B cell (primary cell): Measurements from ENCODE around the gene KCNK4. TPM values are rescaled to one million over a fixed set of nuclear protein-coding genes. Genes with fewer than 3 reads are reported as not detected.
A peak's percentile ranks its signal among the peaks of the same experiment; 100 is the strongest.

Source experiments
- ATAC-seq: fragments of 200-7000 bp; cut with Tn5 transposase; one replicate; pipeline ENCODE4 v1.10.0; 2021; ENCODE audit warnings: low read depth, mild to moderate bottlenecking, moderate number of reproducible peaks, moderate library complexity
- CTCF ChIA-PET: fragments of 350-600 bp; sonication (Branson Sonifier 250); formaldehyde crosslinking; loops from one replicate; lab custom pipeline; 2021; ENCODE audit warnings: antibody characterized with exemption, inconsistent platforms; lab: Charles Lee
- POLR2A ChIA-PET: fragments of 350-600 bp; sonication (Branson Sonifier 250); formaldehyde crosslinking; loops from one replicate; lab custom pipeline; 2021; ENCODE audit warnings: antibody characterized with exemption; lab: Charles Lee
- DNase-seq: peaks from one replicate; pipeline ENCODE4 v3.0.0; 2013
- H2AFZ ChIP-seq: 2 replicates; pipeline ENCODE4 v1.6.1; 2012; ENCODE audit warnings: mild to moderate bottlenecking, low read depth, low read length; ENCODE audit not compliant: insufficient read depth, poor library complexity, severe bottlenecking
- H3K27ac ChIP-seq, 2 donors: 1 replicate in 1 of 2; 2 replicates in 1 of 2; pipeline ENCODE4 v1.5.1; 2012 to 2013; ENCODE audit warnings: low read length in 2 of 2, mild to moderate bottlenecking in 2 of 2, moderate library complexity in 1 of 2
- H3K27me3 ChIP-seq, 4 experiments: fragments of 200-600 bp in 1 of 4; sonication (generic) in 1 of 4; replicated peaks in 1 of 4; 1 replicate in 2 of 4; 2 replicates in 2 of 4; pipeline versions ENCODE4 v1.6.1 to v1.7.0; 2013 to 2016; ENCODE audit warnings: low read length in 3 of 4, mild to moderate bottlenecking in 2 of 4, mixed read lengths in 1 of 4, moderate library complexity in 1 of 4; ENCODE audit not compliant: insufficient read depth in 4 of 4, control insufficient read depth in 3 of 4; ENCODE audit errors: control extremely low read depth in 1 of 4
- H3K36me3 ChIP-seq, 2 experiments: replicated peaks in 1 of 2; 1 replicate in 1 of 2; 2 replicates in 1 of 2; pipeline versions ENCODE4 v1.6.1 to v1.7.1; 2013; ENCODE audit warnings: low read length in 1 of 2; ENCODE audit not compliant: insufficient read depth in 2 of 2, control insufficient read depth in 1 of 2; ENCODE audit errors: control extremely low read depth in 1 of 2, extremely low read depth in 1 of 2
- H3K4me1 ChIP-seq, 2 donors: fragments of 200-600 bp in 1 of 2; sonication (generic) in 1 of 2; 1 replicate in 1 of 2; 2 replicates in 1 of 2; pipeline versions ENCODE4 v1.5.1 to v1.6.1; 2013 to 2017; ENCODE audit warnings: low read length in 2 of 2; ENCODE audit not compliant: control insufficient read depth in 2 of 2, insufficient read depth in 2 of 2
- H3K4me2 ChIP-seq: replicated peaks from 2 replicates; pipeline ENCODE3; 2012; ENCODE audit warnings: mild to moderate bottlenecking, low read depth, low read length; ENCODE audit not compliant: poor library complexity, severe bottlenecking
- H3K4me3 ChIP-seq, 5 experiments: fragments of 200-600 bp in 1 of 5; sonication (generic) in 1 of 5; 1 replicate in 3 of 5; 2 replicates in 2 of 5; pipeline versions ENCODE4 v1.5.1 to v1.7.0; 2011 to 2016; ENCODE audit warnings: low read length in 4 of 5, mild to moderate bottlenecking in 4 of 5, low read depth in 2 of 5, control low read depth in 1 of 5, moderate library complexity in 1 of 5; ENCODE audit not compliant: insufficient read depth in 1 of 5; ENCODE audit errors: control extremely low read depth in 1 of 5, extremely low read depth in 1 of 5
- H3K79me2 ChIP-seq: fragments of 200-600 bp; sonication (generic); one replicate; pipeline ENCODE4 v1.6.0; 2016; ENCODE audit warnings: low read length; ENCODE audit not compliant: control insufficient read depth, insufficient read depth
- H3K9ac ChIP-seq: fragments of 200-600 bp; sonication (generic); 2 replicates; pipeline ENCODE4 v1.6.1; 2017; ENCODE audit warnings: mild to moderate bottlenecking, low read length, moderate library complexity
- H3K9me3 ChIP-seq, 3 donors: one replicate each; pipeline versions ENCODE4 v1.6.1 to v1.7.1; 2013; ENCODE audit warnings: low read length in 2 of 3; ENCODE audit not compliant: control insufficient read depth in 2 of 3, insufficient read depth in 1 of 3; ENCODE audit errors: control extremely low read depth in 1 of 3
- H4K20me1 ChIP-seq: 2 replicates; pipeline ENCODE4 v1.6.0; 2012; ENCODE audit warnings: mild to moderate bottlenecking, low read length; ENCODE audit not compliant: insufficient read depth, control insufficient read depth, poor library complexity, severe bottlenecking
- H3K27ac Mint-ChIP-seq: one replicate; pipeline ENCODE4 v1.8.0; 2021; ENCODE audit warnings: mixed read lengths
- H3K27me3 Mint-ChIP-seq: one replicate; pipeline ENCODE4 v1.8.0; 2021; ENCODE audit warnings: mixed read lengths
- H3K4me1 Mint-ChIP-seq: one replicate; pipeline ENCODE4 v1.8.0; 2021; ENCODE audit warnings: mixed read lengths
- H3K4me3 Mint-ChIP-seq: one replicate; pipeline ENCODE4 v1.8.0; 2021; ENCODE audit warnings: mixed read lengths
- H3K9me3 Mint-ChIP-seq: one replicate; pipeline ENCODE4 v1.8.0; 2022; ENCODE audit warnings: mixed read lengths; ENCODE audit not compliant: insufficient read depth
- EZH2 ChIP-seq: IDR thresholded peaks from 2 replicates; pipeline ENCODE4 v1.6.1; 2012; ENCODE audit warnings: borderline replicate concordance, low read depth, mild to moderate bottlenecking, moderate library complexity, low read length; ENCODE audit not compliant: insufficient read depth, poor library complexity, severe bottlenecking
- WGBS: methylation state at CpG from one replicate; pipeline ENCODE4 v1.1.5; 2013; ENCODE audit warnings: missing lambda C conversion rate; ENCODE audit not compliant: insufficient coverage; 5-methylcytosine and 5-hydroxymethylcytosine counted together
- intact Hi-C: fragments of 100-400 bp; cut with micrococcal nuclease; formaldehyde crosslinking; loops from one replicate; pipeline ENCODE4 v1.10.0; 2022
- polyA plus RNA-seq: library from polyadenylated mRNA; depleted of rRNA; stranded (reverse); fragments of >200 nt; gene quantifications from 2 replicates; pipeline ENCODE4 v1.2.3, GENCODE V29; 2012
- total RNA-seq, 2 donors: library from RNA; stranded (reverse); fragments of 120-200 nt in 1 of 2; gene quantifications; 1 replicate in 1 of 2; 2 replicates in 1 of 2; pipeline versions ENCODE4 v1.2.3 to v1.2.4, GENCODE V29; 2013 to 2022
- TF ChIP-seq, protein P1 (sequence below): fragments of 200-600 bp; IDR thresholded peaks from one replicate; pipeline ENCODE4 v1.8.0; 2022; ENCODE audit warnings: antibody characterized with exemption, mild to moderate bottlenecking

Gene KCNK4
- total and polyA plus RNA-seq, 2 donors (not counting 1 experiment from before 2014, with no cell fraction given), result 0.32 TPM; not detected in 1

DNA sequence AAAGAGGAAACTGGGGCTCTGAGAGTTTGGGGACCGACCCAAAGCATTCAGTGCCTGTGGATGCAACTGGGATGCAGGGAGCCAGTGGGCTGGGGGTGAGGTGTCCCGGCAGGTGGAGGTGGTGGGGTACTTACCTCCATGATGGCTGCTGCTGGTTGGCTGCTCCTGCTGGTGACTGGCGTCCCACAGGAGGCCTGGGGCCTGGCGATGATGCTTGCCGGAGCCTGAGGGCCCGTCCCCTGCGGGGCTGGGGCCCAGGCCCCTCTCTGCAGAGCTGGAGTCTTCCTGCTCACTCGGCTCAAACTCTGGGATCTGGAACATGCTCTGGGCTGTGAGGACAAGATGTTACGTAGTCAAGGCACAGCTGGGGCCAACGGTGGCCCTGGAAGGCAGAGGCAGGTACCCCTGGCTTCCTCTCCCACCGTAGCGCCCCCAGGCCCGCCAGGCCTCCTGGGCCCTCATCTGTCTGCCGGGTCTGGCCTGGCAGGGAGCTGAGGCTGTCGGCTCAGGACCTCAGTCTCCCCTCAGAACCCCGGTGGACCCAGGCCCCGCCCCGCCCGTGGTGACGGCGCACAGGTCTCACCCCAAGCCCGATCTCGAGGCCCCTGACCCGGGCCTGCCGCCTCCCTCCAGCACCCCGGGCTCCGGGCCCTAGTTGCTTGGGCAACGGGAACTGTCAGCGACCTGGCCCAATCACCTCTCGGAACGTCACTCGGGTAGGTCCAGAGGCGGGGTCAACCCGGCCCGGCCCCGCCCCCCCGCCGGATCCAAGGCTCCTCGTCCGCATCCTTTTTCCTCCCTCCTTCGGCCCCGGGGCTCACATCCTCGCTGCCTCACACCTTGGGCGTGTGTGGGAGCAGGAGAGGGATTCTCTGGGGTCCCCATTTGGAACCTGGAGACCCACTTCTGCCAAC, 6.8 kb upstream of the KCNK4 start, which contains the start of gene BAD:
TSS of gene BAD (minus strand) at position 618 of the 914 bp plus-strand sequence. CDS start at position 321, 297 bp downstream.
- DNase-seq, result peak; percentile 96
- peak within 1 kb of the TSS; percentile 100 for H3K9ac ChIP-seq
- H3K27me3 ChIP-seq, result no peaks in the 10 kb centered on the region
- intact Hi-C loops, result loop anchor here (1.0 to 2.0 kb wide), 3 partner anchors 33 to 54 kb away; partner anchors contain the start of genes DNAJC4, FKBP2 and PLCB3
- peak within 1 kb of the TSS; percentile 100 for H3K27ac ChIP-seq
- CTCF ChIA-PET, result interaction anchor here (0.8 to 4.6 kb wide), 11 partner anchors 10 to 88 kb away, joined by 3 to 33 read pairs (median 6); partner anchors contain the start of genes CATSPERZ, PLCB3, PPP1R14B and PRDX5
- no peaks in the 10 kb centered on the region for H3K9me3 ChIP-seq
- H3K4me2 ChIP-seq, result peak within 1 kb of the TSS; percentile 97
- peak; percentile 77 for ATAC-seq
- H3K4me1 ChIP-seq, result peaks cover 13 to 18% of the 10 kb centered on the region in 2 donors
- Mint-ChIP-seq H3K27me3 (no peaks in the 10 kb centered on the region), H3K4me1 (peaks cover 20% of the 10 kb centered on the region), H3K4me3 (peak within 1 kb of the TSS; percentile 90), H3K27ac (peak within 1 kb of the TSS; percentile 96), H3K9me3 (no peaks in the 10 kb centered on the region)
- POLR2A ChIA-PET, result interaction anchor here (0.6 to 5.7 kb wide), 11 partner anchors 8 to 80 kb away, joined by 3 to 67 read pairs (median 5); partner anchors contain the start of genes DNAJC4, ESRRA, FKBP2 and PLCB3
- H3K36me3 ChIP-seq, result peaks cover 0 to 7% of the 10 kb centered on the region in 2 experiments
- peaks cover 12% of the 10 kb centered on the region for H4K20me1 ChIP-seq
- no peak for TF ChIP-seq EZH2
- TF ChIP-seq, protein P1, sequence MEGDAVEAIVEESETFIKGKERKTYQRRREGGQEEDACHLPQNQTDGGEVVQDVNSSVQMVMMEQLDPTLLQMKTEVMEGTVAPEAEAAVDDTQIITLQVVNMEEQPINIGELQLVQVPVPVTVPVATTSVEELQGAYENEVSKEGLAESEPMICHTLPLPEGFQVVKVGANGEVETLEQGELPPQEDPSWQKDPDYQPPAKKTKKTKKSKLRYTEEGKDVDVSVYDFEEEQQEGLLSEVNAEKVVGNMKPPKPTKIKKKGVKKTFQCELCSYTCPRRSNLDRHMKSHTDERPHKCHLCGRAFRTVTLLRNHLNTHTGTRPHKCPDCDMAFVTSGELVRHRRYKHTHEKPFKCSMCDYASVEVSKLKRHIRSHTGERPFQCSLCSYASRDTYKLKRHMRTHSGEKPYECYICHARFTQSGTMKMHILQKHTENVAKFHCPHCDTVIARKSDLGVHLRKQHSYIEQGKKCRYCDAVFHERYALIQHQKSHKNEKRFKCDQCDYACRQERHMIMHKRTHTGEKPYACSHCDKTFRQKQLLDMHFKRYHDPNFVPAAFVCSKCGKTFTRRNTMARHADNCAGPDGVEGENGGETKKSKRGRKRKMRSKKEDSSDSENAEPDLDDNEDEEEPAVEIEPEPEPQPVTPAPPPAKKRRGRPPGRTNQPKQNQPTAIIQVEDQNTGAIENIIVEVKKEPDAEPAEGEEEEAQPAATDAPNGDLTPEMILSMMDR, result no peak
- H2AFZ ChIP-seq, result peak within 1 kb of the TSS; percentile 74
- peaks cover 34% of the 10 kb centered on the region for H3K79me2 ChIP-seq
- peak within 1 kb of the TSS; percentile 61 to 97 (median 90) for H3K4me3 ChIP-seq
- WGBS, result 5% methylated on average over 36 of the region's 44 CpGs
